Measurements from ENCODE around the gene AFTPH.

AFTPH gene

GRCh38 chr2:64601034-64601754 is 77.1 kb downstream of the AFTPH start:
- DNase-seq (ENCODE audit: low spot score) (no peak), ATAC-seq (ENCODE audit: low read depth) (no peak)
- Histone ChIP-seq H3K4me1 (ENCODE audit: insufficient read depth, poor library complexity, severe bottlenecking) (no peaks in the 10 kb centered on the region), H3K4me3 (ENCODE audit: severe bottlenecking) (no peak overlapping the region), H3K36me3 (ENCODE audit: low read depth) (no peaks in the 10 kb centered on the region), H3K27me3 (ENCODE audit: insufficient read depth, poor library complexity, severe bottlenecking) (no peaks in the 10 kb centered on the region), H3K27ac (ENCODE audit: poor library complexity, severe bottlenecking) (no peak overlapping the region), H3K9me3 (ENCODE audit: severe bottlenecking) (no peaks in the 10 kb centered on the region)
- TF ChIP-seq CTCF (IDR thresholded peaks at IDR 0.05; ENCODE audit: poor library complexity, severe bottlenecking), result no peak

DNA sequence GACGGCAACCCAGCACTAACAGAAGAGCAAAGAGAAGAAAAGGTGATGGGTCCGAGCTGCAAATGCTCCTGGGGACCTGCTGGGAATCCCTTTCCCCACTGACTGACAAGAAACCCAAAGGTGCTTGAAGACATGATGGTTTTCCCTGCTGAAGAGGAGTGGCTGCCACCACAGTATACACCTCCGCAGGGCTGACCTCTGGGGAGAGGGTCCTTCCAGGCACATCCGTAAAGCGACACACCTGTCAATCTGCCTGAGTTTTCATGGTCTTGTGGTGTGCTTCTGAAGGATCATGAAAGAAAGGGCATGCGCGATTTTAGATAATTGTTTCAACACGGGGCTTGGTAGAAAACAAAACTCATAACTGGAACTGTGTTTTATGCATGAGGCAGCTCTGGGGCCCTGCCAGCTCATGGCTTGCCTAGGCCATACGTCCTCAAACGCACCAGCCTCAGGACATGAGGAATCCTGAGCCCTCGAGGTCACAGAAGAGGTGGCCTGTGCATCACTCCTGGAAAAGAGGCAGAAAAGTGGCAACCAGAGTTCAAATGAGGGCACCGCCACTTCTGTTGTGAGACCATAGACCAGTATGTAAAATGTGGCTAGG is 77.8 kb downstream of the AFTPH start:
- Histone ChIP-seq H3K9me3 (ENCODE audit: severe bottlenecking) (no peaks in the 10 kb centered on the region), H3K4me3 (ENCODE audit: severe bottlenecking) (no peak overlapping the region), H3K4me1 (ENCODE audit: insufficient read depth, poor library complexity, severe bottlenecking) (no peaks in the 10 kb centered on the region), H3K27me3 (ENCODE audit: insufficient read depth, poor library complexity, severe bottlenecking) (no peaks in the 10 kb centered on the region), H3K27ac (ENCODE audit: poor library complexity, severe bottlenecking) (no peak overlapping the region), H3K36me3 (ENCODE audit: low read depth) (no peaks in the 10 kb centered on the region)
- no peak for TF ChIP-seq CTCF (IDR thresholded peaks at IDR 0.05; ENCODE audit: poor library complexity, severe bottlenecking)
- no peak for DNase-seq (ENCODE audit: low spot score)
- no peak for ATAC-seq (ENCODE audit: low read depth)

DNA sequence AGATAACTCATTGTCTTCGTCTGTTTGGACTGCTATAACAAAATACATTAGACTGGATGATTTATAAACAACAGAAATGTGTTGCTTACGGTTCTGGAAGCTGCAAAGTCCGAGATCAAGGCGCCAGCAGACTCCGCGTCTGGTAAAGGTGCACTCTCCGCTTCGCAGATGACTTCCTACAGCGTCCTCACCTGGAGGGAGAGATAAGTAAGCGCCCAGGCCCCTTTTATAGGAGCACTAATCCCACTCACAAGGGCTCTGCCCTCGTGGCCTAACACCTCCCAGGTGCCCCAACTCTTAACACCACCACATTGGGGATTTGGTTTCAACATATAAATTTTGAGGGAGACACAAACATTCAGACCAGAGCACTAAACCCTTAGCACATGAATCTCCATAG is 78.3 kb downstream of the AFTPH start:
- H3K27ac ChIP-seq (ENCODE audit: poor library complexity, severe bottlenecking), result no peak overlapping the region
- ATAC-seq (ENCODE audit: low read depth) (no peak), DNase-seq (ENCODE audit: low spot score) (no peak)
- peaks cover 1% of the 10 kb centered on the region for H3K4me1 ChIP-seq (ENCODE audit: insufficient read depth, poor library complexity, severe bottlenecking)
- no peaks in the 10 kb centered on the region for H3K27me3 ChIP-seq (ENCODE audit: insufficient read depth, poor library complexity, severe bottlenecking)
- TF ChIP-seq CTCF (IDR thresholded peaks at IDR 0.05; ENCODE audit: poor library complexity, severe bottlenecking), result no peak
- H3K36me3 ChIP-seq (ENCODE audit: low read depth), result no peaks in the 10 kb centered on the region
- H3K9me3 ChIP-seq (ENCODE audit: severe bottlenecking), result no peaks in the 10 kb centered on the region
- H3K4me3 ChIP-seq (ENCODE audit: severe bottlenecking), result no peak overlapping the region

- Histone ChIP-seq H3K4me1 (ENCODE audit: insufficient read depth, poor library complexity, severe bottlenecking) (peaks cover 9% of the 10 kb centered on the region), H3K27ac (ENCODE audit: poor library complexity, severe bottlenecking) (no peak overlapping the region), H3K9me3 (ENCODE audit: severe bottlenecking) (no peaks in the 10 kb centered on the region), H3K4me3 (ENCODE audit: severe bottlenecking) (no peak overlapping the region), H3K36me3 (ENCODE audit: low read depth) (no peaks in the 10 kb centered on the region), H3K27me3 (ENCODE audit: insufficient read depth, poor library complexity, severe bottlenecking) (no peaks in the 10 kb centered on the region)
- no peak for DNase-seq (ENCODE audit: low spot score)
- ATAC-seq (ENCODE audit: low read depth), result no peak
- no peak for TF ChIP-seq CTCF (IDR thresholded peaks at IDR 0.05; ENCODE audit: poor library complexity, severe bottlenecking)
Observed at GRCh38 chr2:64604155-64604554, 80.0 kb downstream of the AFTPH start.

DNA sequence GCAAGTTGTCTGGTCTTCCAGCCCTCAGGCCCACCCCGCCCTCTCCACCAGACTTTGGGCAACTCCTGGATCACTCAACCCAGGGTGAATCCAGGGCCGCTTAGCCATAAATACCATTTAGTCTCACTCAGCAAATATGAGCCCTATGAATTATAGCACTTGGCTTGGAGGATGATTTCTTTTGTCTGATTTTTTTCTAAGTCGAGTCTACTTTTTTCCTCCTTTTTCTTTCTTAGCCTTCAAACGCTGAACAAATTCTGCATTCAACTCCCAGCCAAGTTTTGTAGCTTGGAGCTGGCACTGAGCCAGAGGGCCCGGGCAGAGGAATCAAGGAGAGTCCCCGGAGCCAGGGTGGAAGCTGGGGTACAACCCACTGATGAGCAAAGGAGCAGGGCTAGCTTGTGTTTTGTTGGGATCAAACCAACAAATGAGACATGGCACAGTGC is 80.9 kb downstream of the AFTPH start:
- Histone ChIP-seq H3K36me3 (ENCODE audit: low read depth) (no peaks in the 10 kb centered on the region), H3K27me3 (ENCODE audit: insufficient read depth, poor library complexity, severe bottlenecking) (no peaks in the 10 kb centered on the region), H3K27ac (ENCODE audit: poor library complexity, severe bottlenecking) (no peak overlapping the region), H3K9me3 (ENCODE audit: severe bottlenecking) (no peaks in the 10 kb centered on the region), H3K4me3 (ENCODE audit: severe bottlenecking) (no peak overlapping the region), H3K4me1 (ENCODE audit: insufficient read depth, poor library complexity, severe bottlenecking) (peaks cover 9% of the 10 kb centered on the region)
- no peak for TF ChIP-seq CTCF (IDR thresholded peaks at IDR 0.05; ENCODE audit: poor library complexity, severe bottlenecking)
- DNase-seq (ENCODE audit: low spot score), result no peak
- peak; percentile 50; the same call in 1 of the 3 replicates for ATAC-seq (ENCODE audit: low read depth)

Measured in RWPE2 (cell line).